HG02642 (cell line): Measurements from ENCODE around the gene SLC26A3.
"Not testable (repeated sequence)": the region's sequence is repeated elsewhere in the genome, so short reads cannot be mapped to it uniquely, and the experiment has no call there.

Source experiments
- ATAC-seq: cut with Tn5 transposase; IDR thresholded peaks from one replicate; pipeline ENCODE4 v1.9.1; 2021; ENCODE audit warnings: mild to moderate bottlenecking; ENCODE audit not compliant: unreplicated experiment, poor library complexity

The SLC26A3 gene

DNA sequence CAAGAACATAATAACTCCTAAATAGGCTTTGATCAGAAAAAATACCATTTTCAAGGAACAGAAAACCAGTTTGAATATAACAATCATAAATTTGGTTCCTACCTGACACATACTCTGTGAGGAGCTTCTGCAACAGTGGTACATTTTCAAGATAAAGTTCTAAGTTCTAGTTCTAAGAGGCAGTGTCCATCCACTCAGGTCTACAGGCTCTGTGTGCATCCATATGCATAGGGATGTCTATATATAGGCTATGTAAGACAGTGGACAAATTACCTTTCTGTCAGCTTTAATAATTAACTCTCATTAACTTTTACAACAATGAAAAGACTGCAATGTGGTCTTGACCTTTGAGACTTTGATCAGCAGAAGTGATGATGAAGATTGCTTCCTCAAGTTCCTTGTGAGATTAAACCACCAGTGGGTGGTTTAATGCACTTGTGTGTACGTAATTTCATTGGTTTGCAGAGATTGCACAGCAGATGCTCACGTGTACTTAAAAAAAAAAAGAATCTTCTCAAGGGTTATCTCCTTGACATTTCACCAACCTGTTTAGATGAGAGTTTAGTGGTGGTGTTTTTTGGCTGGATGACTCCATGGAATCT lies at the start of gene SLC26A3:
SLC26A3 (minus strand) TSS at position 215 of the 602 bp plus-strand sequence. CDS start 8,714 bp downstream, outside the sequence.
- no peak for ATAC-seq

- ATAC-seq = no peak
These were observed 47.6 kb upstream of the SLC26A3 start for GRCh38 chr7:107850643-107851042.

GRCh38 chr7:107850216-107850615 lies 47.2 kb upstream of the SLC26A3 start:
- ATAC-seq = no peak

DNA sequence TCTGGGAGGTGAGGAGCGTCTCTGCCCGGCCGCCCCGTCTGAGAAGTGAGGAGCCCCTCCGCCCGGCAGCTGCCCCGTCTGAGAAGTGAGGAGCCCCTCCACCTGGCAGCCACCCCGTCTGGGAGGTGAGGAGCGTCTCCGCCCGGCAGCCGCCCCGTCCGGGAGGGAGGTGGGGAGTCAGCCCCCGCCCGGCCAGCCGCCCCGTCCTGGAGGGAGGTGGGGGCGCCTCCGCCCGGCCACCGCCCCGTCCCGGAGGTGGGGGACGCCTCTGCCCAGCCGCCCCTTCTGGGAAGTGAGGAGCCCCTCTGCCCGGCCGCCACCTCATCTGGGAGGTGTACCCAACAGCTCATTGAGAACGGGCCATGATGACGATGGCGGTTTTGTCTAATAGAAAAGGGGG lies 45.2 kb upstream of the SLC26A3 start:
- ATAC-seq = not testable (repeated sequence)

DNA sequence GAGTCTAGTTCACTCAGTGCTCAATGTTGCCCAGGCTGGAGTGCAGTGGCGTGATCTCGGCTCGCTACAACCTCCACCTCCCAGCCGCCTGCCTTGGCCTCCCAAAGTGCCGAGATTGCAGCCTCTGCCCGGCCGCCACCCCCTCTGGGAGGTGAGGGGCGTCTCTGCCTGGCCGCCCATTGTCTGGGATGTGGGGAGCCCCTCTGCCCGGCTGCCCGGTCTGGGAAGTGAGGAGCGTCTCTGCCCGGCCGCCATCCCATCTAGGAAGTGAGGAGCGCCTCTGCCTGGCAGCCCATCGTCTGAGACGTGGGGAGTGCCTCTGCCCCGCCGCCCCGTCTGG lies 44.8 kb upstream of the SLC26A3 start:
- ATAC-seq = not testable (repeated sequence)

DNA sequence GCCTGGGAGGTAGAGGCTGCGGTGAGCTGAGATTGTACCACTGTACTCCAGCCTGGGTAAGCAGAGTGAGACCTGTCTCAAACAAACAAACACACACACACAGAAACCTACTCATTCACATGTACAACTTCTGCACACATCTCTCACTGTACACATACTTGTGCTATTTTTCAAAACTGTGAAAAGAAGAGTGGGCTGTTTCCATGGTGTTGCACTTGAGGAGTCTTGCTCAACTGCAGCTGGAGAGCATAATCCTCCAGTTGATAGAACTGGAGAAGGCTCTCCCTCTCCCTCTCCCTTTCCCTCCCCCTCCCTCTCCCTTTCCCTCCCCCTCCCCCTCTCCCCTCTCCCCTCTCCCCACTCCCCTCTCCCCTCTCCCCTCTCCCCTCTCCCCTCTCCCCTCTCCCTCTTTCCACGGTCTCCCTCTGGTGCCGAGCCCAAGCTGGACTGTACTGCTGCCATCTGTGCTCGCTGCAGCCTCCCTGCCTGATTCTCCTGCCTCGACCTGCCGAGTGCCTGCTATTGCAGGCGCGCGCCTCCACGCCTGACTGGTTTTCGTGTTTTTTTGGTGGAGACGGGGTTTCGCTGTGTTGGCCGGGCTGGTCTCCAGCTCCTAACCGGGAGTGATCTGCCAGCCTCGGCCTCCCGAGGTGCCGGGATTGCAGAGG lies 44.3 kb upstream of the SLC26A3 start:
- no peak for ATAC-seq

DNA sequence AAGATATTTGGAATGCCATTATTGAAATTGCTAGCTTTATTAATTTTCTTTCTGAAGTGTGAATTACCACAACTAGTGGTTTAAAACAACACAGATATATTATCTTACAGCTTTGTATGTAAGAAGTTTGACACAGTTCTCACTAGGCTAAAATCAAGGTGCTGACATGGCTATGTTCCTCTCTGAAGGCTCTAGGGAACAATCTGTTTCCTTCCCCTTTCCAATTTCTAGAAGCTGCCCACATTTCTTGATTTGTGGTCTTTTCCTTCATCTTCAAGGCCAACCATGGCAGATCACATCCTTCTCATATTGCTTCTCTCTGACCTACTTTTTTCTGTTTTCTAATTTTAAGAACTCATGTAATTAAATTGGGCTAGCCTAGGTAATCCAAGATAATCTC lies 43.3 kb upstream of the SLC26A3 start:
- ATAC-seq = no peak

DNA sequence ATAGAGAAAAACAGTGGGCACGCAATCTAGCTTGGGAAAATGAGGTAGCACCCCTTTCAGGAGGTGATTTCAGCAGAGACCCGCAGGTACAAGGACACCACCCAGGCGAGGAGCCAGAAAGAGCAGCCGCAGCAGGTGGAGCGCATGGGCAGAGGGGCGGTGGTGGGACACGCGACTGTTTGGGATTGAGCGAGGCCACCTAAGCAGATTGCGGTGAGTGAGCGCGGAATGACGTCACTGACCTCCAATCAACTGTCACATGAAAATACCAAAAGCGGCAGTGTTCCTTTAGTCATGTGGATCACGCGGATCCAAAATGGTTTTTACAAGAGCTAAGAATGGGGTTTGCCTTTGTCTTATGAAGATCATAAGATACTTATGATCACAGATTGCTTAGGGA lies 40.2 kb upstream of the SLC26A3 start:
- ATAC-seq = no peak

- no peak for ATAC-seq
These were observed 39.2 kb upstream of the SLC26A3 start for GRCh38 chr7:107842213-107842612.

DNA sequence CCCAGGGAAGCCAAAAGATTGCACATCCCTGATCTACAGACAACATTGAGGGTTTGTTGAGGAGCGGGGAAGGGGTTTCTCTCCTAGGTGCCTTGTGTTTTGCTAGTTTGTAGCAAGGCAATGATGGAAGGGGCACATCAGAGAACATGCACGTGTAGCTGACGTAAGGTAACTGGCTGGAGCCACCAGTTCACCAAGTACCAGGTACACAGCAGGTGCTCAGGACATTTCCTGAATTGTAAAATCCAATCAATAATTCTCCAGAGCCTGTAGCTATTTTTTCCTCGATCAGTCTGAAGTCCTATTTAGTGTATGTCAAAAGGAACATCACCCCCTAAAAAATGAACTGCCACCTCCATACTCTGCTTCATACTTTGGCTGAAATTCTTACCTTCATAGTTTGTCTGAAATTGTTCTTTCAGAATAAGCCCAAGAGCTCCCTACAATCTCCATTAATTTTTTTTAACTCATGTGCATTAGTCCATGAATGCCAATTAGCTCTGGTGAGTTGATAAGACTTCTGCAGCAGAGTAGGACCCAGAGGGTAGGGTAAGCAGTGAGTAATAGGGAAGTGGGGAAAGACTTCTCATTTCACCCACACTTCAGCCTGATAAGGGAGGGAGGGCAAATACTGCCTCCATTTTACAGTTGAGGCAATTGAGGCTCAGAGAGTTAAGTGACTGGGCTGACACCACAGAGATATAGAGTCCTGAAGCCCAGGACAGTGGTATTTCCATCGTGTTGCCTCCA lies 36.0 kb upstream of the SLC26A3 start:
- no peak for ATAC-seq

GRCh38 chr7:107838024-107838601 lies 35.1 kb upstream of the SLC26A3 start:
- no peak for ATAC-seq

GRCh38 chr7:107837145-107837512 lies 34.1 kb upstream of the SLC26A3 start:
- ATAC-seq = no peak

DNA sequence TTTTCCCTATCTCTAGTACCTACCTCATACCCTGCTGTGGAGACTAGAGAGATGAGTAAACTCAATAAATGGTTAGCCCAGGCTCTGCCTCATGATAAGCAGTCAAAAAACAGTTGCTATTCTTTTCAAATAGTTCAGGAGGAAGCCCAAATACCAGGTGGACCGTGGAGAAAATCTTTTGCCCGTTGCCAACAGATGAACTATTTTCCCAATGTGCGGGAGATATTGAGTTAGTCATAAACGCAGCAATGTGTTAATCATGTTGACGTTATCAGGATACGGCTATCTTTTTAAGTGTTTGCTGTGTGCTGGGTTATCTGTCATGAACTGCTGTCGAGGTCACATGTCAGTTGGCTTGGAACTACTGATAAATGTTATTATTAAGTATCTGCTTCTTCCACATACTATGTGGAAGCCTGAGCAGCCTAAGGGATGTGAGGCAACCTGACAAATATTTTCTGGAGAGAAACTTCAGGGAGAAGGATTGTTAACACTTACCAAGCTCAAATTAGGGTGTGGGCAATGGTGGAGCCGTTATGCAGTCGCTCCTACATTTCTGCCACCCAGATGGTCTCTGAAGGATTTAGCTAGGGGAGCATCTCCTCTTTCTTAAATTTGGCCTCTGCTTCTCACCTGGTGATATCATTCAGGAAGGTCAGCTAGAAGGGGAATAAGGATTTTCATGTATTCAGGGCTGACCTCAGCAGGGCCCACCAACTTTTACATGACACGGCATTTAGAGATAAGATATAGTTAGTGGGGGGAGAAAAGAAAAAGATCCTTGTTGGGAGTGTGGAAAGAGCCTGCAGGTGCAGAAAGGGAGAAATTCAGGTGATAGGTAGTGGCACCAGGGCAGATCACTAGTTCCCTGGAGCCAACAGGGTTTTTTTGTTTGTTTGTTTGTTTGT lies 33.5 kb upstream of the SLC26A3 start:
- no peak for ATAC-seq

- ATAC-seq = no peak
These were observed 31.4 kb upstream of the SLC26A3 start for GRCh38 chr7:107834401-107834800.

DNA sequence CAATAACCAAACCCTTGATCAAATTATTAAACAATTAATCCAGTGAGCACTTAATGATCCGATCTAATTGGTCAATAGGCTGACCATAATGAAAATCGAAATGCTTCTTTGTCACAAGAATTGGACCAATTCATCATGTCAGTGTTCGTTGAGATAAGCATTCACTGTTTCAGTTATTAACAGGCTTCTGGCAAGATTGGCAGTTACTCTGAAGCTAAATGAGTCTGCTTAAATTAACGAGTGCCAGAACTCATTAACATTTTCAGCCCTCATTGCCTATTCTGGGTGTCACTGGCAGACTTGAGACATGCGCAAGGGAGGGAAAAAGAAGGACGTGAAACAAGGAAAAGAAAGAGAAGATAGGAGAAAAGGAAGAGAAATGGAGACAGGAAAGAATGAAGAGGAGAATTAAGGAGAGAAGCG lies 30.7 kb upstream of the SLC26A3 start:
- ATAC-seq = no peak

DNA sequence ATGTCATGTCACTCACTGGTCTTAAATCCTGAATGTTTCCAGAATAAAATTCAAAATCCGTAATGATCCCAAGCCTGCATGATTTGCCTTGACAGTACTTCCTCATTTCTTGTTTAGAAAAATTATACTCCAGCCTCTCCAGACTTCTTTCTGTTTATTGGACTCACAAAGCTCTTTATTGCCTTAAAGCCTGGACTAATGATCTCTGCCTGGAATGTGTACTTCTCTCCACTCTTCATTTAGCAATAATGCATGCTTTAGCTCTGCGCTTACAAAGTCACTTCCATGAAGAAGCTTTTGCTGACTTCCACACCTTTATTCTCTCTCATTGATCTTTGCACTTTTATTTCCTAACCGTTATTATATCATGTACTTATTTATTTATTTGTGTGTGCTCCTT lies 27.4 kb upstream of the SLC26A3 start:
- no peak for ATAC-seq

DNA sequence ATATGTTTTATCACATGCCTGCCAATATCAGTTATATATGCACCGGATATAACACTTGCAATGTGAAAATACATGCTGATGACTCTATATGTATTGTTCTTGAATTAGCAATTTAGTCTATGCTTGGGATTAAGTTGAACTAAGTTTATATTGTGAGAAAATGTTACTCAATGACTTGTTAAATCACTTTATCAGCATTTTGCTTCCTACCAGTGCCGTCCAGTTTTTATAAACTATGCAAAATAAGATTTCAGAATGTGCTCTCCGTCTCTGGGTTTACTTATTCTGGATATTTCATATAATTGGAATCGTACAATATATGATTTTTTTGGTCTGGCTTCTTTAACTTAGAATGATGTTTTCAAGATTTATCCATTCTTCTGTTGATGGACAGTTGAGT lies 25.5 kb upstream of the SLC26A3 start:
- ATAC-seq = no peak

DNA sequence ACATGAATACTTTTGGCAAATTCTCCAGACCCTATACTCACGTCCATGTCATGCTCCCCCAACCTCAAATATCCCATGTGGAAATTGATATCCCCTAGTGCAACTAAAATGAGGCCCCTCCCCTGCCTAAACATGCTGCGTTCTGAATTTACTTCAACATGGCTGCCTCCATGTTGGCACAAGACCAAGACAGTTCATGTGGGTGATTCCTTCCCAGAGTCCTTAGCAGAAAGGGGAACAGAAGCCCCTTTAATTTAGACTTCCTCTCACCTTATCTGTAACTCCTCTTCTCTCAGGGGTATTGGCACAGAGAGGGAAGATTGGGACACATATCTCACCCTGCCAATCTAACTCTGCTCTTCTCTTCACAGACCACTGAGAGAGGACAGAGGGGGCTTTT lies 24.5 kb upstream of the SLC26A3 start:
- no peak for ATAC-seq

DNA sequence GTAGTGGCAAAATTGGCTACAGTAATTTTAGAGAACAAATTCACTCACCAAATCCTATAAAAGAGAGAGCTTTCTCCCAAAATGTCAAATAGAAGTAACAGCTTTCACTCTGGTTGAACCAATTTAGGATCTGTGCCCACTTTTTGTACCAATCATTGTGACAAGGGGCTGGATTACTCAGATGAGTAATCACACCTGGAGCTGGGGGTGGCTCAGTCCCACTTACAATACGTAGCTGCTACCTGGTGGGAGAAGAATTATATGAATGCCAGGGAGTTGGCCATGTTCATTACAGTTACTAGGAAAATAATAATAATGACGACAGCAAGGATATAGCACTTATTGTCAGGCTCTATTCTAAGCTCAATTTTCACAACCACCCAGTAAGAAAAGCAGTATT lies 23.4 kb upstream of the SLC26A3 start:
- ATAC-seq = no peak

DNA sequence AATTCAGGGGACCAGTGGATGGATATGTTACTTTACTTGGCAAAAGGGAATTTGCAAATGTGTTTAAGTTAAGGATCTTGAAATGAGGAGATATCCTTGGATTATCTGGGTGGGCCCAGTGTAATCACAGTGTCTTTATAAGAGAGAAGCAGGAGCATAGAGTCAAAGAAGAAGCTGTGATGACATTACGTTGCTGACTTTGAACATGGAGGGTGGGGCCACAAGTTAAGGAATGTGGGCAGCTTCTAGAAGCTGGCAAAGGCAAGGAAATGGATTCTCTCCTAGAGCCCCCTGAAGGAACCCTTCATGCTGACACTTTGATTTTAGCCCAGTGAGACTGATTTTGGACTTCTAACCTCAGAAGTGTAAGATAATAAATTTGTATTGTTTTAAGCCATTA lies 21.8 kb upstream of the SLC26A3 start:
- no peak for ATAC-seq
